GM21576 (cell line): Measurements from ENCODE around the gene MYB.

Experiments
- ATAC-seq: cut with Tn5 transposase; IDR thresholded peaks from one replicate; pipeline ENCODE4 v1.9.1; 2021; ENCODE audit warnings: mild to moderate bottlenecking, moderate library complexity; ENCODE audit not compliant: unreplicated experiment

MYB gene

GRCh38 chr6:135219346-135219745 is 38.2 kb downstream of the MYB start:
- no peak for ATAC-seq

GRCh38 chr6:135221042-135221441 is 39.9 kb downstream of the MYB start:
- no peak for ATAC-seq

GRCh38 chr6:135221505-135221904 is 40.4 kb downstream of the MYB start:
- ATAC-seq = no peak

DNA sequence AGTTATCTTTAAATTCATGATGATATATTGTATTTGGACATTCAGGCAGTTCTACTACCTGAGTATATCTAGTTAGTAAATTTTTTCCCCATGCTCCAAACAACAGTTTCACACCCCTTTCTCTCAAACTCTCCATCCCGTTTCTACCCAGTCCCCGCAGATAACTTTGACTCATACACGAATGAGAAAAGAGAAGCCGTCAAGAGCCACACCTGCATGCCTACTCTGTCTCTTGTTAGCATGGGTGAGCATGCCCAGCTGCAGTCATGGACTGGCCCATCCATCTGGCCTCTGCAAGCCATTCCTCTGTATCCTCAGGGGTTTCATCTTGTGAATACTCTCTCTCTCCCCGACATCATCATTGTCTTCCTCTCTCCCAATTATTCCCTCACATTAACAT is 41.5 kb downstream of the MYB start:
- no peak for ATAC-seq

GRCh38 chr6:135224037-135224647 is 43.0 kb downstream of the MYB start:
- ATAC-seq = no peak

GRCh38 chr6:135225911-135226310 is 44.8 kb downstream of the MYB start:
- ATAC-seq = no peak

DNA sequence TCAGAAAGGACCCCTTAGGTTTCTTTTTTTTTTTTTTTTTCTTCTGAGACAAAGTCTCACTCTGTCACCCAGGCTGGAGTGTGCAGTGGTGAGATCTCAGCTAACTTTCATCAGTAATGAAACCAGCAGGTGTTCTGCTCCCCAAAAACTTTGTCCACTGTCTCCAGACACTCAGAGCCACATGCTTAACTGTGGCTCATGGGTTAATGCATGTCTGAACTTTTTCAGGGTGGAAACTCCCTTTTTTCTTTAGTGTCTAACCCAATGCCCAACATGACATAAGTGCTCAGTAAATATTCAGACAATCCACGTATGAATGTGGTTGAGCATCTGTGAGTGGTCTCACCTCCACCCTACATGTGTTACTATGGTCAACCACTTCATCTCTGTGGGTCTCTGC is 45.4 kb downstream of the MYB start:
- peak; percentile 90 for ATAC-seq

DNA sequence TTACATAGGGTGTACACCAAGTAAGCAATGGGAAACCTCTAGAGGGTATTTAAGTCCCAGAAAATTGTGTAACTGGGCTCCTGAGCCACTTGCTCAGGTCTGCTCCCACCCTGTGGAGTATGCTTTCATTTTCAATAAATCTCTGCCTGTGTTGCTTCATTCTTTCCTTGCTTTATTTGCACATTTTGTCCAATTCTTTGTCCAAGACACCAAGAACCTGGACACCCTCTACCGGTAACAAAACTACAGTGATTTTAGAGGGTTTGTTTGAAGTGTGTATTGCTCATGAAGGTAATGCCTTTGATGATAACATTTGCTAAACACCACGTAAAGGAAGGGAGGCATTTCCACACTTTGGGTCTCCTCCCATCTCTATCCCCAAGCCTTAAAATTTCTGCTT is 46.2 kb downstream of the MYB start:
- no peak for ATAC-seq

DNA sequence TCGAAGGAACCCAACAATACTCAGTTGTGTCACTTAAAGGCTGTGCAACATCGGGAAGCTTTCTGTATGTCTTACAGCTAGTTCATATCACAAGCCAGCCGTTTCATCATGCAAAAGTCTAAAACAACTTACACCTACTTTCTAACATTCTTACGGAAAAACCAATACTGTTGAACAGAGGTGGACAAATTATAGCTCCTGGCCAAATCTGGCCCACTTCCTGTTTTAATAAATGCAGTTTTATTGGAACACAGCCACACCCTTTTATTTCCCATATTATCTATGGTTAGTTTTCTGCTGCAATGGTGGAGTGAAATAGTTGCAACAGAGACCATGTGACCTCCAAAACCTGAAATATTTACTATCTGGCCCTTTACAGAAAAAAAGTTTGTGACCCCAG is 46.6 kb downstream of the MYB start:
- ATAC-seq = no peak

- ATAC-seq = no peak
Observed at GRCh38 chr6:135228486-135228885, 47.4 kb downstream of the MYB start.

DNA sequence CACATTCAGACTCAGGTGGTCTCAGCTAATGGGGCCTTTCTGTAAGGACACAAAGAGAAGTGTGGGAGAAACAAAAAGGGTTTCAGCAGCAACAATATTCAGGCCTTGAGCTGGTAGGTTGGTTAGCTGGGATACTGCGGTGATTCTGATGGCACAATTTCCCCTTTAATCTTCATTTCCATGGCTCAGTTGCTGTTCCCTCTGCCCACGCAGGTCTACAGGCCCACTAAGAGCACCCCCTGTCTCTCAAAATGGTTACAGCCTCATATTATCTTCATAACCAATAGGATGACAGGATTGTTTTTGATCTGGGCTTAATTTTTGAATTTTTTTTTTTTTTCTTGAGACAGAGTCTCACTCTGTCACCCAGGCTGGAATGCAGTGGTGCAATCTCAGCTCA is 48.9 kb downstream of the MYB start:
- ATAC-seq = no peak

DNA sequence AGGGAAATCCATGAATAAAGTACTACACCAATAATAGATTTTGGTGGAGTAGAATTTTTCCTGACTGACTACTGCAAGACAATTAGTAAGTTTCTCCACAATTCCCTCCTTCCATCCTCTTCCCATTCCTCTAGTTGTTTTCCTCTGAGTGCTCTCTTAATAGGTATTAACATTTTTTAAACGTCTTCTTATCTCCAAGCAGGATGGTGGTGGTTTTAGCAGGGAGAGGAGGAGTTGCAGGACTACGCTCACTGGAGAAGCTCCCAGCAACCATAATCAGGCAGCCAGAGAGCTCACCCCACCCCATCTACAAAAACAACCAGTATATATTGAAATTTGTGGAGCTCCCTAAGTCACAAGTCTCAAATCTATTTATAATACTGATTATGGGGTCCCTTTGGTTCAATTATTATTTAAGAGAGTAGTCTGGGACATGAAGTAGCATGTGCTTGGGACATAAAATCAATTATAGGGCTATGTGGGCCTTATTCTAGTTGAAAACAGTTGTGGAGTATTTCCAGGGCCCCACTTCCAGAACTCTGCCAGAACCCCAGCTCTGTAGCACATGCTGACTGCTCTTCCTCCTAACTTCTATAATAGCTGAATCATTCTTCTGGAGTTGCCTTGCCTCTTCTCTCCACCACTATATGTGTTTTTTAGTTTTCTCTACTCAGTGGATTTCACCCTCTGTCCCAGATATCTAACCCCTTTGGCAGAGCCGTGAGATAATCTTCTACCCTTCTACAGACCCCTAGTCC is 49.8 kb downstream of the MYB start:
- ATAC-seq = no peak

DNA sequence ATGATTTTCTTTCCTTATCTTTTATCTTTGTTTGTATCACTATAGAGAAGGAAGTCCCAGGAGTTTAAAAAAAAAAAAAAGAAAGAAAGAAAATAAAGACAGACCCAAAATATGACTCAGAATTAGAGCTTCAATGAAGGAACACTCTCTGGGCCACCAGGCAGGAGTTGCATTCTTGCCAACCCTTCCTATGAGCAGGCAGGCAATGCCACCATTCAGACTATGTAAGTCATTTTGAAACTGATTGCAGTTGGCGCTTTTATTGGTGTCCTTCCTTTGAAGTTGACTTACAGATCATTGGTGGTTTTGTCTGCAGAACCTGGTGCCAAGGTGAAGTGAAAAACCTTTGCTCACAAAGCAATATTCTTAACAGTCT is 50.3 kb downstream of the MYB start:
- peak; percentile 34 for ATAC-seq

- peak; percentile 75 for ATAC-seq
Observed at GRCh38 chr6:135233686-135234491, 52.8 kb downstream of the MYB start.

GRCh38 chr6:135234492-135234780 is 53.3 kb downstream of the MYB start:
- no peak for ATAC-seq

DNA sequence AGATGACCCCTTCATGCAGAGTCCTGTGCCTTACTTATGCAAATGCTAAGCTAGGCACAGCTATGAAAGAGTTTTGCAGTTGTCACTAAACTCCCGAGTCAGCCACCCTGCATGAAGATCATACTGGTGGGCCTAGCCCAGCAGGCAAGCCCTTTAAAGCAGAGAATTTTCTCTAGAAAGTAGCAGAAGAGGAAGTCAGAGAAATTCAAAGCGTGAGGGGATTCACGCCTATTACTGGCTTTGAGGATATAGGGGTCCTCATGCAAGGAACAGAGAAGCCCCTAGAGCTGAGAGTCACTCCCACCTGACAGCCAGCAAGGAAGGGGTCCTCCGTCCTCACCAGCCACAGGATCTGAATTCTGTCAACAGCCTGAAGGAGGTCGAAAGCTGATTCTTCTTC is 54.6 kb downstream of the MYB start:
- no peak for ATAC-seq

DNA sequence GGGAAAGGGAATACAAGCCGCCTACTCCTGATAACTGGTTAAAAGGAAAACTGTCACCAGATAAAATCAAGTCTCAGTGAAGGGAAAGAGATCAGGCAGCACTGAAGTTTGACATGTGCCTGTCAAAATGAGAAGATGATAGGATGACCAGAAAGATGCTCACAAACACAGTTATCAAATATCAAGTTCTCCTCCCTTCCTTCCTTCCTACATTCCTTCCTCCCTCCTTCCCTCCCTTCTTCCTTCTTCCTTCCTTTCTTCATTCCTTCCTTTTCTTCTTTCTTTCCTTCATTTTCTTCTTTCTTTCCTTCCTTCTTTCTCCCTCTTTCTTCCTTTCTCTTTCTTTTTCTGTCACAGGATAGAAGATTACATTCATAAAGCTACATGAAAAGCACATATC is 55.2 kb downstream of the MYB start:
- no peak for ATAC-seq

DNA sequence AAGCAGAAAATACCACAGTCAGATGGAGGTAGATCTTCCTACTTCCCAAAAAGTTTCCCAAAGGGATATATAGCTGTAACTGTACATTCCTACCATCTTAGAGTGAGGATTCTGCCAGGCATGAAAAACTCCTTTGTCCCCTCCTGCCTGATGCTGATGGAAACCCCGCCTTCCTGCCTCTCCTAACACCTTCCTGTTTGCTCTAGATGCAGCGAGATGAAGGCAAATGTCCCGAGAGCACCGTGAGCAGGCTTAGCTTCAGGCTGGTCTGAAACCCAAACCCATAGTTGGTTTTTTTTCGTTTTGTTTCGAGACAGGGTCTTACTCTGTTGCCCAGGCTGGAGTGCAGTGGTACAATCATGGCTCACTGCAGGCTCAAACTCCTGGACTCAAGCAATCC is 55.6 kb downstream of the MYB start:
- no peak for ATAC-seq

DNA sequence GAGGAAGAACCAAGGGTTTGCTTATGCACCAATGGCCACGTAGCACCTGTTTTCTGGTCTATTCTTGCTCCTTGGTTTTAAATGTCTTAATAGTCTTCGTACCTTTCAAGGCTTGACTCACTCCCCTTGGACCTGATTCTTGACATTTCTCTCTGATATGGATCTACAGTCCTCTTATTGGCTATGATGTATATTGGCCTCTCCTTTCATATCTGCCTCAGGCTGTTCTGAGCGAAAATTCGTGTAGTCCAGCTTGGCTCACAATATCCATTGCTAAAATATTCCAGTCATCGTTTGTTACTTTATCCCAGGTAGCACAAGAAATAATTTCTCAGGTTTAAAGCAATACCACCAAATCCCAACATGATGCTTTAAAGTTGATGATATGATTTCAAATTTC is 59.6 kb downstream of the MYB start:
- no peak for ATAC-seq

DNA sequence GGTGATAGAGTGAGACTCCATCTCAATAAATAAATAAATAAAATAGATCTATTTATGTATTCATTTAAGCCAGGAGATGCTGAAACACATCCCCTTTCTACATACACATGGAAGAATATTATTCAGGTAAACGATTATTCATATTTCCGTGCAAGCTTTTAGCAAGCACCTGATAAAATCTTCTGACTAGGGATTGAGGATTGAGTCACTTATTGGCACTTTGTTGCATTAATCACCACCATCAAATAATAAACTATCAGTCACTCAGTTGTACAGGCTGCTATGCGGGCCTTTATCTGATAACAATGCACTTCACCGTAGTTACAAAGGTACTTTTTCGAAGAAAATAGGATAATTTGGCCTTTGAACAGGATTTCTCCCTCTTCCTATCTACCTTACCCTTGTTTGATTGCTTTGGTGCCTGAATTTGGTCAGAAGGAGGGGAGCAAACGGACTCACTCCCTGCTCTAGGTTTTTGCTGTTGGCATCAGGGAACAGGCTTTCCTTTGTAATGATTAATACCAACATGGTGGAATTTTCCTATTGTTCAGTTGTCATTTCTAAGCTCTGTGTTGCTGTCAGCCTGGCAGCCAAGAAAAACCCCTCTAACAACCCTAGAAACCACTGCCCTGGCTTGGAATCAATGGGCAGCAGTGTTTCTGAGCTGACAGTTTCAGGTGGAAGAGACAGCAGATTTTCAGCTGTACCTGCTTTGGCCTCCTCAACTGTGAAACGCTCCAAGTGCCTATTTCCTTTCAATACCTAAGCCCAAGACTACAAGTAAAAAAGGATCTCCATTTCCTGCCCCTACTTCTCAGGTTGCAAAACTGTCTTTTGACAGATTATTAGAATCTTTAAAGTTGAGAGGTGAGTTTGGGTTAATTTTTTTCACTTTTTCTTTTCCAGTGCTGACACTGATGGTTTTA is 63.0 kb downstream of the MYB start:
- ATAC-seq = no peak

DNA sequence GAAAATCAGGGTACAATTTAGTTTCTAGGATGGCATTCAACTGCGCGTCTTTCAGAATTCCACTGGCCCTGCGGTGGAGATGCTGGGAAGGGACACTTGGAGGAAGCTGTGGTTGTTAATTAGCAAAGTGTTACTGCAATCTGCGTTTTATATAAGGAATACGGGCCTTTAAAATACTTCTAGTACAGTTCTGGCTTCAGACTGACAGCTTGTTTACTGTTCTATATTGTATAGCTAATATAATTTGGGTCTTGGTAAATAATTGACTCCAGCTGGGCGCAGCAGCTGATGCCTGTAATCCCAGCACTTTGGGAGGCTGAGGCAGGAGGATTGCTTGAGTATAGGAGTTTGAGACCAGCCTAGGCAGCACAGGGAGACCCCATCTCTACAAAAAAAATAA is 63.7 kb downstream of the MYB start:
- ATAC-seq = no peak
